HG02870 (cell line): ENCODE results near the gene CSNK1G2.

ENCODE experiments used
- ATAC-seq: cut with Tn5 transposase; IDR thresholded peaks from one replicate; pipeline ENCODE4 v1.9.1; 2021; ENCODE audit warnings: mild to moderate bottlenecking, moderate library complexity; ENCODE audit not compliant: unreplicated experiment

Gene CSNK1G2

GRCh38 chr19:1962674-1963073 is 21.7 kb downstream of the CSNK1G2 start:
- no peak for ATAC-seq

GRCh38 chr19:1967087-1967608 is 26.2 kb downstream of the CSNK1G2 start:
- ATAC-seq: no peak

DNA sequence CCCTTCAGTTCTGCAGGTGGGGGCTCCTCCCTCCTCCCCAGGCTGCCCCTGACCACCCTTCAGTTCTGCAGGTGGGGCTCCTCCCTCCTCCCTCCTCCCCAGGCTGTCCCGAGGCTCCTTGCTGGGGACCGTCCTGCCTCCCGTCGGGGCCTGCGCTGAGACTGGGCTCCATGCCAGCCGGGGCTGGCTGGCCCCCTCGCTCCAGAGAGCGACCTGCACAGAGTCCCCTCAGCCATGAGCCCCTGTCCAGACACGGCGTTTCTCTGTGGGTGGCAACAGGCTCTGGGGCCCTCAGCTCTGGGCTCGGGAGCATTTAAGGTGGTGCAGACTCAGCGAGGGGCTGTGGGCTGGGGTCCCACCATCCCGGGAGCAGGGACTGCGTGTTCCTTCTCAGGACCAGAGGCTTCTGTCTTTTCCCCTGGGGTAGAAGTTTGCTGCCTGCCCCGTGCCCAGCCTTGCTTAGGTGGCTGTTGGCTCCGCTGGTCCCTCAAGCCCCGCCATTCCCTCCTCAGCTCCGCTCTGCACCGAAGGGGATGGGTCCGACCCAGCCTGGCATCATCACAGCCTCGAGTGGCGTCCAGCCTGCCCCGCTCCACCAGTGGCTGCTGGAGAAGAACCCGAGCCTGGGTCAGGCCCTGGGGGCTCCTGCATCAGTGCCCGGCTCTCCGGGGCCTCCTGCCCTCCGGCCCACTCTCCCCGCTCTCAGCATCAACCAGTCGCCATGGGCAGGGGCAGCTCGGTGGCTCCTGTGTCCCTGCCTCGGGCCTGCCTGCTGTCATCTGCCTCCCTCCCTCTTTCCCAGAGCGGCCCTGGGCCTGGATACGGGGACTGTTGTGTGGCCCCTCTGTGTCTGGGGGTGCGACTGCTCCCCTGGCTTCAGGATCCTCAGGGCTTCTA is 27.6 kb downstream of the CSNK1G2 start:
- no peak for ATAC-seq

- ATAC-seq: no peak
Observed at GRCh38 chr19:1969176-1970002, 28.4 kb downstream of the CSNK1G2 start.

- no peak for ATAC-seq
Observed at GRCh38 chr19:1970003-1970805, 29.2 kb downstream of the CSNK1G2 start.

DNA sequence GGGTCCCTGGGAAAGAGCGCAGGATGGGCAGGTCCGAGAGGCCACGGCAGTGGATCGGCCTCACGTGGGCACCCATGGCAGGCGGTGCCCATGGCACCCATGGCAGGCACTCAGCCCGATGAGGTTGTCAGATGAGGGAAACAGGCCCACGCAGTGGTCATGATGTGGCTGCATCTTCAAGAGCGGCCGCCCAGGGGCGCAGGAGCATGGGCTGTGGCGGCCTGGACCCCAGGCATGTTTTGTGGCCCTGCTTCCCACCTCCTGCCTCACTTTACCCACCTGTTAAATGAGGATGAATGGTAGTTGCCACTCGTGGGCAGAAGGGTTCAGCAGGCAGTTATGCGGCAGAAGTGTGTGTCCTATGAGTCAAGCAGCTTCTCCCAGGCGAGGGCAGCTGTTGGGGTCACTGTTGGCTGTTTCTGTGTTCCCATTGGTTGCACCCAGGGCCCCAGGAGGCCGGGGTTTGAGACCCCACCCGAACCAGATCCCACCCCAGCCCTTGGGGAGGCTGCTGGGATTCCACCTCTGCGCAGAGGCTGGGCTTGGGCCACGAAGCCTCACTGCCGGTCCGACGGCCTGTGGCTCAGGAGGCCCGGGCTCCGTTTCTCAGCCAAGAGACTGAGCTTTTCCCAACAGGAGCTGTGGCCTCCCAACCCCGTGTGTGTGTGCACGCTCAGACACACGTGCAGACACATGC is 30.0 kb downstream of the CSNK1G2 start:
- ATAC-seq: no peak

GRCh38 chr19:1974381-1975161 is 33.6 kb downstream of the CSNK1G2 start:
- no peak for ATAC-seq

DNA sequence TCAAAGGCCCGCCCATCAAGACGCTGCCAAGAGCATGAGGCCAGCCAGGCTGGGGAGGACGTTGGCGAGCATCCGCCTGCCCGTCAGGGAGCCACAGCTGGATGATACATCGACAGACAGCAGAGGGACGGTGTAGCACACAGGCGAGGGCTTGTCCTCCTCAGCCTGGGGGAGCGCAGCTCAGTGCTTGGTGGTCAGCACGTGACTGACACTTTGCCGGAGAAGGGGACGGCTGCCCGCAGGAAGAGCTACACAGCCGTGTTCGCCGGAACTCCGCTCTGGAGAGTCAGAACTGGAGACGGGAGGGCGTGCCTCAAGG is 34.1 kb downstream of the CSNK1G2 start:
- no peak for ATAC-seq

DNA sequence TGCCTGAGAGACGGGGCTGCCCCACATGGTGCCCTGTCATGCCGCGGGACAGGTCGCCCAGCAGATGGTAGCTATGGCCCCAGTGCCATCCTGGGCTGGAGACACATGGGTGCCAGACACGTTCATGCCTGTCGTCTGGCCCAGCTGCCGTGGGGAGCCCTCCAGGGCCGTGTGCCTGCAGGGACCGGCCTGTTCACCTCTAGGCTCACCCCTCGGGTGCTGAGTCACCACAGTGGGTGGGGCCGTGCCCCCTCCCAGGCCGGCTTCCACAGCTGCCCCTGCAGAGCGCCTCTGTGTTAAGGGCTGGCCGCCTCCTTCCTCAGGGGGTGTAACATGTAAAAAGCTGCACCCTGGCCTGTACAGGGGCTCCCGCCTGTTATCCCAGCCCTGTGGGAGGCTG is 36.1 kb downstream of the CSNK1G2 start:
- no peak for ATAC-seq

- ATAC-seq: no peak
Observed at GRCh38 chr19:1978346-1978894, 37.4 kb downstream of the CSNK1G2 start.

DNA sequence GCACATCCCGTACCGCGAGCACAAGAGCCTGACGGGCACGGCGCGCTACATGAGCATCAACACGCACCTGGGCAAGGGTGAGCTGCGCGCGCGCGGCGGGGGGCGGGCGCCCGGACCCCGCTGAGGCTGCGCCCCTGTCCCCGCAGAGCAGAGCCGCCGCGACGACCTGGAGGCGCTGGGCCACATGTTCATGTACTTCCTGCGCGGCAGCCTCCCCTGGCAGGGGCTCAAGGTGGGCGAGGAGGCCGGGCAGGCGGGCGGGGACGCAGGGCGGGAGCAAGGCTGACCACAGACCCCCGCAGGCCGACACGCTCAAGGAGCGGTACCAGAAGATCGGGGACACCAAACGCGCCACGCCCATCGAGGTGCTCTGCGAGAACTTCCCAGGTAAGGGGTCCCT is 38.0 kb downstream of the CSNK1G2 start:
- ATAC-seq: no peak

GRCh38 chr19:1979642-1980041 is 38.7 kb downstream of the CSNK1G2 start:
- no peak for ATAC-seq

- ATAC-seq: no peak
Observed at GRCh38 chr19:1980091-1980808, 39.3 kb downstream of the CSNK1G2 start.

DNA sequence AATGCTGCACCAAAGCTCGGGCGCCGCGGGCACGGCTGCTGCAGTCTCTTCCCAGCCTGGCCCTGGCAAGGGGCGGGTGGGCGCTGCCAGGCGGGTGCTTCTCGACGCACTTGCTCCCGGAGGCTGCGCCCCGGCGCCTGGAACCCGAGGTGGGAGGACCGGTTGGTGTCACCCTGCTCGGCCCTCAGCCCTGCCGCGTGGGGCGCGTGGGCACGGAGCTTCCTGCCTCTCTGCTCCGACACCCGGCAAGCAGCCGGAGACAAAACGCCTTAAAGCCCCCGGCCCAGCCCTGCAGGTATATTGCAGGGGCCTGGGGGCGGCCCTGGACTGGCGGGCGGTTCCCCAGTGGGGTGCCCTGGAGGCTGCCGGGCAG is 39.8 kb downstream of the CSNK1G2 start:
- no peak for ATAC-seq

DNA sequence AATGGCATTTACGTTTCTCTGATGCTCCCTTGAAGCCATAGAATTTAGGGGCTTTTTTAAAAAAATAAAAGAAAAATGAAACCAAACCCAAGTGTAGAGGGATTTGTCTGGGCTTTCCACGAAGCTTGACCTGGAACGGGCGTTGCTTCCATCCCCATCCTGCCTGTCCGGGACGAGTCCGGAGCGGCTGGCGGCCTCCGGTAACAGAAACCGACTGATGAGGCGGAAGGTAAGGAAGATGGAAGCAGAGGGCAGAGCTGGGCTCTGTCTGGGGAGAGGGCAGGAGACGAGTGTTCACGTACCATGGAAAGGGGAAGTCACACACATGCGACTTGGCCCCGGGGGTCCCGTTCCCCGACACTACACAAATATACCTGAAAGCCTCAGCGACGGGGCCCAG is 40.3 kb downstream of the CSNK1G2 start:
- no peak for ATAC-seq

DNA sequence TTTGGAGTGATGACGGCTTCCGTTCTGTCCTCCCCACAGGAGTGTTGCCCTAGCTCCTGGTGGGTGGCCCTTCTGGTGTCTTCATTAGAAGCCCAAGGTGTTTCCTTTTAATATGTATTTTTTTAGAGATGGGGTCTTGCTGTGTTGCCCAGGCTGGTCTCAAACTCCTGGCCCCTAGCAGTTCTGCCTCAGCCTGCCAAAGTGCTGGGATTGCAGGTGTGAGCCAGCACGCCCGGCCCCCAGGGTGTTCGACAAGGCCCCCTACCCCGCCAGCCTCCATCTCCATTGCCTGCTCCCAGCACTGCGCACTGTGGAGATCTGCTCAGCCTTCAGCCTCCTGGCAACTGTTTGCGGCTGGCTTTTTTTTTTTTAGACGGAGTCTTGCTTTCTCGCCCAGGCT is 43.4 kb downstream of the CSNK1G2 start:
- no peak for ATAC-seq

GRCh38 chr19:1985588-1986356 is 44.8 kb downstream of the CSNK1G2 start:
- no peak for ATAC-seq
